LNCaP clone FGC (cell line): Measurements from ENCODE around the gene MIAT.
A peak's percentile ranks its signal among the peaks of the same experiment; 100 is the strongest.

Source experiments
- DNase-seq: peaks from one replicate; pipeline ENCODE4 v3.0.0-alpha.2; 2011; ENCODE audit warnings: low read depth
- H3K4me3 ChIP-seq: 2 replicates; pipeline ENCODE4 v1.5.1; 2011; ENCODE audit warnings: mild to moderate bottlenecking, low read depth, low read length, control low read depth
- TF ChIP-seq, protein P1 (sequence below): IDR thresholded peaks from 2 replicates; pipeline ENCODE4 v1.5.1; 2012; ENCODE audit warnings: mild to moderate bottlenecking; ENCODE audit not compliant: control insufficient read depth, insufficient read depth; ENCODE audit errors: extremely low read depth

Gene MIAT

DNA sequence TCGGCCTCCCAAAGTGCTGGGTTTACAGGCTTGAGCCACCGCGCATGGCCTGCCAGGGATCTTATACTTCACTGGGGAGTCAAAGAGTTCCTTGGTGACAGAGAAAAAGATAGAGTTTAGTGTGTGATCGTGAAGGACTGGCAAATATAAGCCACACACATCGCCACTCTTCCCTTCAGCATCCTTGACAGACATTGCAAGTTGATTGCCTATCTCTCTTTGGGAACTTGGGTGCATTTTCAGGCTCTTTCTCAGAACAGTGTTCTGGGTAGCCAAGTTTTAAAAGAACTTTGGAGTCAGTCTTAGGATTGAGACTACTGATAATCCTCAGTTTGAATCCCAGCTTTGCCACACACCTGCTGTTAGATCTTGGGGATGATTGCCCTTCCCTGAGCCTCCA, 19.8 kb downstream of the MIAT start:
- no peak overlapping the region for H3K4me3 ChIP-seq
- TF ChIP-seq, protein P1, sequence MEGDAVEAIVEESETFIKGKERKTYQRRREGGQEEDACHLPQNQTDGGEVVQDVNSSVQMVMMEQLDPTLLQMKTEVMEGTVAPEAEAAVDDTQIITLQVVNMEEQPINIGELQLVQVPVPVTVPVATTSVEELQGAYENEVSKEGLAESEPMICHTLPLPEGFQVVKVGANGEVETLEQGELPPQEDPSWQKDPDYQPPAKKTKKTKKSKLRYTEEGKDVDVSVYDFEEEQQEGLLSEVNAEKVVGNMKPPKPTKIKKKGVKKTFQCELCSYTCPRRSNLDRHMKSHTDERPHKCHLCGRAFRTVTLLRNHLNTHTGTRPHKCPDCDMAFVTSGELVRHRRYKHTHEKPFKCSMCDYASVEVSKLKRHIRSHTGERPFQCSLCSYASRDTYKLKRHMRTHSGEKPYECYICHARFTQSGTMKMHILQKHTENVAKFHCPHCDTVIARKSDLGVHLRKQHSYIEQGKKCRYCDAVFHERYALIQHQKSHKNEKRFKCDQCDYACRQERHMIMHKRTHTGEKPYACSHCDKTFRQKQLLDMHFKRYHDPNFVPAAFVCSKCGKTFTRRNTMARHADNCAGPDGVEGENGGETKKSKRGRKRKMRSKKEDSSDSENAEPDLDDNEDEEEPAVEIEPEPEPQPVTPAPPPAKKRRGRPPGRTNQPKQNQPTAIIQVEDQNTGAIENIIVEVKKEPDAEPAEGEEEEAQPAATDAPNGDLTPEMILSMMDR = no peak
- DNase-seq = no peak

DNA sequence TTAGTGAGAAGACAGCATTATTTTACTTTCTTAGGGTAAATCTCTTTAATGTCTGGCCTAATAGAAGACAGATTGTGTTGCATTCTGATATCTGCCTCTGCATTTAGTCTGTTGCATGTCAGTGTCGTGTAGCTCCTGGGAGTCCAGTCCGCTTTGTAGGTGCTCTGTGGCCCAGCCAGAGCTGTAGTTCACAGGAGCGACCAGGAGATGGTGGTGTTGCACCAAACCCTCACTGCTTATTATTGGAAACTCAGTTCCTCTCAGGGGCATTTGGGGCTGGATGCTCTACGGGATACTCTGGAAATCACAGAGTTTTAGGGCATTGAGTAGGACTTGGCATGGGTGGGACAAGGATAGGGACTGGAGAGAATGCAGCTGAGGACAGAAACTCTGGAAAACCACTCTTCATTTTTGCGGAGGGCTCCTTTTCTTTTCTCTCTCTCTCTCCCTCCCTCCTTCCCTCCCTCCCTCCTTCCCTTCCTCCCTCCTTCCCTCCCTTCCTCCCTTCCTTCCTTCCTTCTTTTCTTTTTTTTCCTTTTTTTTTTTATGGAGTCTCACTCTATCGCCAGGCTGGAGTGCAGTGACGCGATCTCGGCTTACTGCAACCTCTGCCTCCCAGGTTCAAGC, 21.7 kb downstream of the MIAT start:
- peak; percentile 19 for DNase-seq
- TF ChIP-seq, protein P1 = peak; percentile 86
- no peak overlapping the region for H3K4me3 ChIP-seq

DNA sequence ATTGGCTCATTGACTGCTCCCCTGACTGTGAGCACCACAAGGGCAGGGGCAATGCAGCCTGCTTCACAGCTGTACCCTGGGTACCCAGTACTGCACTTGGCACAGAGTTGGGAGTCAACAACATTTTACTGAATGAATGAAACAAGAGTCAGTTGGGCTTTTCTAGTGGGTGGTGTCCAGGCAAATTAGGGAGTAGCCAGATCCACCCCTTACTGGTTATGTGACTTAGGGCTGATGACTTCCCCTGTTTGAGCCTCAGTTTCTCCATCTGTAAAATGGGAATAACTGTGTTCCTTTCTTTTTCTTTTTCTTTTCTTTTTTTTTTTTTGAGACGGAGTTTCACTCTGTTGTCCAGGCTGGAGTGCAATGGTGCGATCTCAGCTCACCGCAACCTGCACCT, 23.1 kb downstream of the MIAT start:
- H3K4me3 ChIP-seq = no peak overlapping the region
- DNase-seq = no peak
- TF ChIP-seq, protein P1 = no peak

DNA sequence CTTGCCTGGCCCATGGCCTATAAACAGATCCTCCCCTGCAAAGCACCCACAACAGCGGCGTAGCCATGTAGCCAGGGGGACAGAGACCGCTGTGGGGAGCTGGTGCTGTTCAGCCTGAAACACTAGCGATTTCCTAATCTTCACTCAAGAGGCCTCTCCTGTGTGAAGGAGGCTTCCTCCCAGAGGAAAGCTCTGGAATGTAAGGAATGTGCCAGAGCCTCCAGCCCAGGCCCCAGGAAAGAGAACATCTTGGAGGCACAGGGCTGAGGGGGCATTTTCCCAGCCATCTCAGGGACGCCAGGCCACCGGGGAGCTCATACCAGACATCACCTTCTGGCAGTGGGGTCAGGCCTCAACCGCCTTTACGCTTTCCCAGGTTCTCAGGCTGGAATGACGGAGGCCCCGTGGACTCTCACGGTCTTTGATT, 24.0 kb downstream of the MIAT start:
- DNase-seq = no peak
- TF ChIP-seq, protein P1 = no peak
- no peak overlapping the region for H3K4me3 ChIP-seq

DNA sequence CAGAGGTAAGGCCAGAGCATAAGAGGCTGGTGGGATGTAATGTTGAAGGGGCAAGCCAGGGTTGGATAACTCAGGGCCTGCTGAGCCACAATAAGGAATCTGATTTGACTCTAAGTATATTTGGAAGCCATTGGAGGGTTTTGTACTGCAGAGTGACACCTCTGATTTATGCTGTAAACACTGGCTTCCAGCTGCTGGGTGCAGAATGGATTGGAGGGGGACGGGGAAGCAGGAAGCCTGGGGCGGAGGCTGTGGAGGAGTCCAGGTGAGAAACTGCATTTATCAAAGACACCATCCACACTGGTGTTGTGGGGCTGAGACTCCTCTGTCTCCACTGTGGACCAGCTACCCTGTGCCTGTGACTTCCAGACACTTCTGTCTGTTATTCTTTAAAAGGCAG, 26.8 kb downstream of the MIAT start:
- DNase-seq = no peak
- TF ChIP-seq, protein P1 = no peak
- H3K4me3 ChIP-seq = no peak overlapping the region

DNA sequence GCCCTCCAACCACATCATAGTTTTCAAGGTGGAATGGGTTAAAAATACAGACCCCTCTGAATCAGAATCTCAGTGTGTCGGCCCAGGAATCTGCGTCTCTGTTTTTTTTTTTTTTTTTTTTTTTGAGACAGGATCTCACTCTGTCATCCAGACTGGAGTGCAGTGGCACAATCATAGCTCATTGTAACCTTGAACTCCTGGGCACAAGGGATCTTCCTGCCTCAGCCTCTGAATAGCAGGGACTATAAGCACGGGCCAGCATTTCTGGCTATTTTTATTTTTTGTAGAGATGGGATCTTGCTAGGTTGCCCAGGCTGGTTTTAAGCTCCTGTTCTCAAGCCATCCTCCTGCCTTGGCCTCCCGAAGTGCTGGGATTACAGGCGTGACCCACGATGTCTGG, 28.2 kb downstream of the MIAT start:
- no peak for DNase-seq
- TF ChIP-seq, protein P1 = no peak

DNA sequence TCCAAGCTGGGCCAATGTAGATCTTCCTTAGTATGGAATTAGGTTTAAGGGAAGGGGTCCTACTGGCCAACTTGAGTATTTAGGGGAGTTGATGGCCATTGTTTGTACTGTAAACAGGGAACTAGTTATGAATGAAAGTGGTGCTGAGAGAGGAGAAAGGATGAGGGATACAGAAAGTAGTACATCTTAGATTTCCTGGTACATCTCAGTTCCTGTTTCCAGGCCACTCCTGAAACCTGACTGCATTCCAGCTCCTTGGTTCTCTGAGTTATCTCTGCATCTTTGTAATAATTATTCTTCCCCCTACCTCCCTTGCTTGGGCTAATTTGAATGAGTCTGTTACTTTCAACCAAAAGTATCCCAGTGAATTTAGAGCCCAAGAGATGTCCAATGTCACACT, 30.1 kb downstream of the MIAT start:
- DNase-seq = no peak
- TF ChIP-seq, protein P1 = no peak

More for the DNA sequence above, 28.2 kb downstream of the MIAT start:
- H3K4me3 ChIP-seq = no peak overlapping the region

More for the DNA sequence above, 30.1 kb downstream of the MIAT start:
- H3K4me3 ChIP-seq = no peak overlapping the region
